NCI-H446 (cell line): ENCODE results near the gene FABP3.

Source experiments
- DNase-seq, 2 experiments: peaks; one replicate each; lab custom pipeline; 2025; lab: John Stamatoyannopoulos, UW

FABP3 gene

DNA sequence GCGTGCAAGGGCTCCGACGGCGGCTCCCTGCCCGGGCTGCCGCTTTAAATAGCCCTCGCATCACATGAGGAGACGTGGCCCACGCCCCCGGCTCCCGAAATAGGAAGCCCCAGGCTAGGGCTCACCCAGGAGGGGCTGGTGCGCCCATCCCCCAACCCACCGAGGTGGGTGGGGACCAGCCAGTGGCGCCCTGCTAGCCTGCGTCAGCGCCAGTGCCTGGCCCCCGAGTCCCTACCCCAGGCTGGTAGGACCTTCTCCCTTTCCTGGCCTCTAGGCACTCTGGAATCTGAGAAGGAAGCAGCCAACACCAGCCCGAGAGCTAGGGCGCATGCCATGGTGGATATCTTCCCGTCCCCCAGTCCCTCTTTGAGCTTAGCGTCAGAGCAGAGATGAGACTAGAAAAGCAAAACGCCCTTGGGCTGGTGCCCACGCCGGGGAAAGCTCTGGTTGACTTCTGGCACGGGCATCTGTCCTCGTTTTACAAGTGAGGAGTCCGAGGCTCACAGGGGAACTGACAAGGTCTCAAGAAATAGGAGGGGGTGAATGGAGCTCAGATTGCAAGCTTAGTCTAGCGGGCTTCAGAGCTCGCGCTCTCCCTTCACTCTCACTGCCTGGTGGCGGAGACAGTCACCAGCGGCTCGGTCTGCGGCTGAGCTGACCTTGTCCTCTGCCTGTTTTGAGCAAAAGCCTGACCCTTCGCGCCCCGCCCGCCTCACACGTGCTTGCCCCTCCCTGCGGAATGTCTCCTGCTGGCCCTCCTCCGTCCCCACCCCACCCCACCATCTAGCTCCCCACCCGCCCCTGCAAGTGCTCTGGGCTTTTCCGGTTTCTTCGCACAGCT lies at the start of gene FABP3:
Gene FABP3, minus strand, starts transcription at position 21 of the 841 bp plus-strand sequence. CDS start 62 bp downstream, outside the sequence.
- peak in 1 of 2 experiments; percentile 60 for DNase-seq

DNA sequence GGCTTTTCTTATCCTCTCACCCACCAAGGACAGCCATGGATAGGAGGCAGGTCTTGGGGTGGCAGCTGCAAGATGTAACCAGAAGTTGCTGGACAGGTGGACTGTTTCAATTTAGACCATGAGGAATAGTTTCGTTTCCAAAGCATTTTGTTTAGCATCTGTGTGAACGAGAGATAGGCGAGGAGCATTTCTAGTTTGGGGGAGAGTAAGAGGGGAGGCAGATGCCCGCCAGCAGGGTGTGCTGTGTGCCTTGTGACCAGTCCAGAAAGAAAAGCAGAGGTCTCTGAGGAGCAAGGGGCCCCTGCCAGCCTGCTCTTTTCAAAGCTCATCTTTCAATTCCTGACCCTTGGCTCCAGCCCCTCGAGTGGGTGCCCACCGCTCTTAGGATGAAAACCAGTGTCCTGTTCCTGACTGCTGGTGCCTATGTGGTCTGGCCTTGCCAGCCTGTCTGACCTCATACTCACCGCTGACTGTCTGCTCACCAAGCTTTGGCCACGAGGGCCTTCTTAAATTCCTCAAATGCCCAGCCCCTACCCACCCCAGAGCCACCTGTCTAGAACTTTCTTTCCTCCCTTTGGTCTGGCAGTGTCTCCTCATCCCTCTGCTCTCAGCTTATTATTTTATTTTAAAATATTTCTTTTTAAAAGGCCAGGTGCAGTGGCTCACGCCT lies 48.6 kb upstream of the FABP3 start:
- no peak for DNase-seq

- no peak for DNase-seq
Observed at GRCh38 chr1:31420716-31421115, 47.8 kb upstream of the FABP3 start.

- DNase-seq, result peak in 1 of 2 experiments; percentile 13
Observed at GRCh38 chr1:31418626-31419323, 45.9 kb upstream of the FABP3 start.

DNA sequence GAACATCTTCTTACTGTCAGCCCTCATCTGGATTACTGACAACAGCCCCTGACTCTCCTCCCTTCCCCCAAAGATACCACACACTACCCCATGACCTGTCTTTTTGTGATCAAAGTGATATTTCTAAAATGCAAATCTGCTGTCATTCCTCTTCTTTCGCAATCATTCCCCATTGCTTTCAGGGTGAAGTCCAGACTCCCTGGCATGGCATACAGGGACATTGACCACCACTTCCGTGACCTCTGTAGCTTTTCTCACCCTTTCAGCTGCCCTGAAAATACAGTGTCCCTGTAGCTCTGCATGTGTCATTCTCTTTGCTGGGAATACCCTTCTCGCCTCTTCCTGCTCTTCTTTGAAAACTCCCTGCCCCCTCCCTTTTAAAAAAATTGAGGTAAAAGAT lies 44.3 kb upstream of the FABP3 start:
- DNase-seq, result no peak

DNA sequence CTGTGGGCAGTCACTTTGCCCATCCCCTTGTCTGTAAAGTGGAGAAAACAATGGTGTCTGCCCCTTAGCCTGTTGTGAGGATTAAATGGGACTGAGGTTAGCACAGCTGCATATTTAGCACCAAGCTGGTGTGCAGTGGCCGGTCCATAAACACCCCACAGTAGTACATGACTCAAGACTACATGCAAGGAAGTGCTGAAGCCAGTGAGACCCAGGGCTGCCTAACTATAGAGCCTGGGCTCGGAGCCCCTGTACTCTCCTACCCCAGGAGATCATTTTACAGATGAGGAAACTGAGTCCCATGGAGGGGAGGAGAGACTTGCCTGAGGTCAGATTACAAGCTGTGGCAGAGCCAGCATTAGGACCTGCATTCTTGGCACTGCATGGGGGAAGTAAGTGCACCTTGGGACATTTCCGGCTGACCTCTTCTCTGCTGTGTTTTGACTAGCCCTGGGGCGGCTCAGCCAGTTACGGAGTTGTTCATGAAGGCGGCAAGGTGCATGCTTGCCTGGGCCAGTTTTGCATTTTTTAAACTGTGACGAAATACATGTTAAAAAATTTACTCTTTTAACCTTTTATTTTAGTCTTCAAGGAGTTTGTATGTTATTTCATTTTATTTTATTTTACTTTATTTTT lies 43.3 kb upstream of the FABP3 start:
- no peak for DNase-seq

DNA sequence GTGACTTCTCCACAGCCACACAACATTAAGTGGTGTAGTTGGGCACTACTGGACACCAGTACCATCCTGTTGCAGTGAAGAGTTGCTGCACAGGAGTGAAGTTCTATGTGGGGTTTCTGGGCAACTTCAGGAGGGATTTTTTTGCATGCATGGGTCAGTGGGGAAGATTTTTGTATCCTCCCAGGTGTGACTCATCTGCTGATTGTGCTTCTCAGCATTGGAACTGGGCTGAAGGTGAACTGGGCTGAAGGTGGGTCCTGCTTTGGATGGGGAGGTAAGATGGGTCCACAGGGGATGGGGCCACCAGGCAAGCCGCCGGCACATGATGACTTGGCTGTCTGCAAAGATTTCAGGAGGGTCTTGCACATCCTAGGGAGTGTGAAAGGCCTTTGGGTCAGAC lies 42.8 kb upstream of the FABP3 start:
- no peak for DNase-seq

- DNase-seq, result no peak
Observed at GRCh38 chr1:31414980-31415370, 42.1 kb upstream of the FABP3 start.

- peak in 1 of 2 experiments; percentile 44 for DNase-seq
Observed at GRCh38 chr1:31413405-31414001, 40.6 kb upstream of the FABP3 start.

DNA sequence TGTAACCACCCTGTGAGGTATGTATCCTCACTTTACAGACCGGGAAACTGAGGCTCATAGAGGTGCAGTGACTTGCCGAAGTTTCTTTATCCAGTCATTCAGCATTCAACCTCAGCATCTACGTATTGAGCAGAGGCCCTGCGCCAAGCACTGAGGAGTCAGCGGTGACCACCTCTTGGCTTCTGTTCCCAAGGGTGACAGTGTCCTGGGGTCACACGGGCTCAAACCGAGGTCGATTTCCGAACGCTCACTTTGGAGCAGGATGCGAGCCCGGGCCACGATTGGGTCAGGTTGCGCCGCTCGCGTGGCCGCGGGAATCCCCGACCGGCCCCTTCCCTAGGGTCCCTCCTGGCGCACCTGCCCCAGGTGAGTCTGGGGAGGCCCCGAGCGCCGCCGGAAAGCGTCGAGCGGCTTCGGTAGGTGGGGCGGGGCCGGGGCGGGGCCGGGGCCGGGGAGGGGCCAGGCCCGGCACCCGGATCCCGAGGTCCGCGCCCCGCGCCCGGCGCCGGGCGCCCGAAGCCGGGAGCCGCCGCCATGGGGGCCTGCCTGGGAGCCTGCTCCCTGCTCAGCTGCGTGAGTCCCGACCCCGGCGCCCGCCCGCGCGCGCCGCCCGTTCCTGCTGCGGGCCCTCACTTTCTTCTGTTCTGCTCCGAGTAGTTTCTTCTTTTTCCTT lies 40.0 kb upstream of the FABP3 start, which contains the start of gene SERINC2:
Gene SERINC2, plus strand, starts transcription at position 482 of the 673 bp plus-strand sequence. Its CDS starts 53 bp downstream, at position 535.
- DNase-seq, result no peak

DNA sequence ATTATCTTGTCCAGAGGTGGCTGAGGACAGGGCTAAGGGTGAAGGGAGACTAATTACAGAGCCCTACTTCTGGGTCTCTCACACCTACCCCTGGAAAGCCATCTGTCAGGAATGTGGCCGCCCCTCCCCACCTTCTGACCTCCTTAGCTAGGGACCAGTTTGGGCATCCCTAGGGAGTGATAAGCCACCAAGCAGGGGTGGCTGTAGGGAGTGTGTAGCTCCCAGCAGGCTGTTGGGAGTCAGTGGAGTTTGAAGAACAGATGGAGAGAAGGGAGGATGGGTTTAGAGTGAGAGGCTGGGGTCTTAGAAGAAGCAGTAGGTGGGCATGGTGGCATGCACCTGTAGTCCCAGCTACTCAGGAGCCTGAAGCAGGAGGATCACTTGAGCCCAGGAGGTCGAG lies 39.3 kb upstream of the FABP3 start:
- no peak for DNase-seq

GRCh38 chr1:31410871-31411270 lies 38.0 kb upstream of the FABP3 start:
- DNase-seq, result no peak

- no peak for DNase-seq
Observed at GRCh38 chr1:31409946-31410858, 37.3 kb upstream of the FABP3 start.

GRCh38 chr1:31408788-31409318 lies 36.0 kb upstream of the FABP3 start:
- no peak for DNase-seq

DNA sequence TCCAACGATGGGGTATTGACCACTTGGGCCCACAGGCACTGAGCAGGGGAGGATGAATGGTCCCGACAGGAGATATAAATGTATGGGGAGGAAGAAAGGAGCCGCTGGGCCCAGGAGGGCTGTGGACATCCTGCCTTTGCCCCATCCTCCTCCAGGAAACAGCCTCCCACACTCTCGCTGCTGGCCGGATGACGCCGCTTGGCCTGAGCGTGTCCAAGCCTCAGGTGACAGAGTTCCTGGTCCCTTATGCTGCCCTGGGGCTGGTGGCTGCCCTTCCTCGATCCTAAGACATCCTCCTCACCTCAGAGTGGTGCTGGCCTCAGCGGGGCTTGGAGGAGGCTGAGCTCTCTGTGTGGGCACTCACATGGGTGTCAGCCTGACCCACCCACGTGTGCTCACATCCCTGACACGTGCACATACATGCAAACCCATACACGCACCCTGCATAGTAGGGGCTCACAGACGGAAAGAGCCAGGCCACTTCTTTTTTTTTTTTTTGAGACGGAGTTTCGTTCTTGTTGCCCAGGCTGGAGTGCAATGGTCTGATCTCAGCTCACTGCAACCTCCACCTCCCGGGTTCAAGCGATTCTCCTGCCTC lies 34.3 kb upstream of the FABP3 start:
- no peak for DNase-seq

GRCh38 chr1:31405578-31406245 lies 32.8 kb upstream of the FABP3 start:
- no peak for DNase-seq

DNA sequence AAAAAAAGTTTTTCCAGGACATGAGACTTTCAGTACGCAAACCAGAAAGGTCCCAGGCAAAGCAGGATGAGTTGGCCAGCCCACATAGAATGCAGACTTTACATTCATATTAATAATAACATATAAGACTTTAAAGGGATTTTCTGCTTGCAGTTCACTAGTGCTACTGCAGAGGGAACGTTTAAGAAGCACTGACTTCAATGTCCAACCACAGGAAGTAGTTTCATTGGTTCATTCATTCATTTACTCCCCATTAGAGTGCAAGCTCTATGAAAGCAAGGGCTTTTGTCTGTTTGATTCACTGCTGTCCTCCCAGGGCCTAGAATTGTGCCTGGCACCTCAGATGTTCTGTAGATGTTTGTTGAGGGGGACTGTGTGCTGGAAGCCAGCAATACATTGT lies 28.4 kb upstream of the FABP3 start:
- no peak for DNase-seq

- DNase-seq, result no peak
Observed at GRCh38 chr1:31400393-31400792, 27.5 kb upstream of the FABP3 start.

DNA sequence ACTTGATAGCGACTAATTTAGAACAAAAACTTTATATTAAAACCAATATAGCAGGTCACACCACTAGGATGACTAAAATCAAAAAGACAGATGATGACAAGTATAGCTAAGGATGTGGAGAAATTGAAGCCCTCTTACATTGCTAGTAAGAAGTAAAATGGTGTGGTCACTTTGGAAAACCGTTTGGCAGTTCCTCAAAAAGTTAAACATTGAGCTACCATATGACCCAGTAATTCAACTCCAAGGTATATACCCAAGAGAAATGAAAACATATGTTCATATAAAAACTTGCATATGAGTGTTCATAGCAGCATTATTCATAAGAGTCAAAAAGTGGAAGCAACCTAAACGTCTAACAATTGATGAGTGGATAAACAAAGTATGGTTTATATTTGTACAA lies 27.1 kb upstream of the FABP3 start:
- no peak for DNase-seq
